ENCODE results near the gene RASSF5.
A peak's percentile ranks its signal among the peaks of the same experiment; 100 is the strongest.

RASSF5 gene

DNA sequence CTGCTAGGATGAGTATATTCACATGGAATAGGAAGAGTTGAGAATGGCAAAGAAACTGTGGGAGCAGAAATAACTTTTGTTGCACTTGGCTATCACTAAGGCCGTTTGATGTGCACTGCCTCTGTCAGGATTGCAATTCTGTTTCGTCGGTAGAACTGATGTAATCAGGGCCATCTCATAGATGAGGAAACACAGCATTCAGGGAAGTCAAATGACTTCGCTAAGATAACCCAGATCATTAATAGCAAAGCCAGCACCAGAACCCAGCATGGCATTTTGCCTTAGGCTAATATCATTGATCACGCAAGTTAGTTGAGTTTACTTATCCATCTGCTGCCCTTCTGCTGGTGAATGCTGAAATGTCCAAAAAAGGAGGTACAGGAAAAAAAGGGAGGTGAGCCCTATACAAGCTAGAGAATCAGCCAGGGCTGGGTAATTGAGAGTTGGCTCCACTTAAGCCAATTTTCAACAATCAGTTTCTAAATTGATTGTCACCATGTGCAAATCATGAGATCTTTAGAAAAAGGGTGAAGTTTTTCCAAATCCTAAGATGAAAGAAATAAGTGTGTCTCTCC lies 7.6 kb downstream of the RASSF5 start:
- in situ Hi-C loops (cut with HindIII; ENCODE audit: low pct_unique_long_range_greater_than_20kb, low sequenced_read_pairs), result no loop called here
- DNase-seq (ENCODE audit: low read depth in 1 of 2, low spot score in 1 of 2), result no peak
- TF ChIP-seq JUND (IDR thresholded peaks at IDR 0.05; ENCODE audit: low read depth), result no peak

DNA sequence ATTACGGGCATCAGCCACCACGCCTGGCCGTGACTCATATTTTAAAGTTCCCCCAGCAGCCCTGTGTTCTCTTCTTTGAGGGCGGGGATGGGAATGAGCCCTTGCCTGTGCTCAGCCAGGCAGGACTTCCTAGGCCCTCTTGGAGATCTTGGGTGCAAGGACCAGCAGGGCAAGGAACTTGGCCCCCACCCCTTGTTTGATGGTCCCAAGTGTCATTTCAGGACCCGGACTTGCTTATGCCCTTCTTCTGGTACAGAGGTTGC lies 9.3 kb downstream of the RASSF5 start:
- DNase-seq (ENCODE audit: low read depth in 1 of 2, low spot score in 1 of 2), result no peak
- no peak for TF ChIP-seq JUND (IDR thresholded peaks at IDR 0.05; ENCODE audit: low read depth)
- in situ Hi-C loops (cut with HindIII; ENCODE audit: low pct_unique_long_range_greater_than_20kb, low sequenced_read_pairs), result no loop called here

DNA sequence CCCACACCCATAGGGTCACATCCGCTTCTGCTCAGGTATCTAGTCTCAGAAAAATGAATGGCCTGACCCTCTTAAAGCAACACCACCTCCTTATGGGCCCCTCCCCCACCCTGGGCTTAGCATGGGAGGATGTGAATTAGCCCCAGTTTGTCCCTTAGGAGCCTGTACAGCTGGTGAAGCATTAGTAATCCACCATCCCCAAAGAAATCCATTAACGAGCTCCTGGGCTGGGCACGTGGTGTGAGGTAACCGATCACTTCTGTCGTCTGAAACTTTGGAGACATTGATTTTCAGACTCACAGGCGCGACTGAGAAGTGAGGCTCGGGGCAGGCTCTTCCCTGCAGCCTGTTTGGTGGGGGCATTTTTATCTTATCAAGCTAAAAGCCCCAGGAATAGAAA lies 10.5 kb downstream of the RASSF5 start:
- no peak for DNase-seq (ENCODE audit: low read depth in 1 of 2, low spot score in 1 of 2)
- no peak for TF ChIP-seq JUND (IDR thresholded peaks at IDR 0.05; ENCODE audit: low read depth)
- in situ Hi-C loops (cut with HindIII; ENCODE audit: low pct_unique_long_range_greater_than_20kb, low sequenced_read_pairs), result no loop called here

DNA sequence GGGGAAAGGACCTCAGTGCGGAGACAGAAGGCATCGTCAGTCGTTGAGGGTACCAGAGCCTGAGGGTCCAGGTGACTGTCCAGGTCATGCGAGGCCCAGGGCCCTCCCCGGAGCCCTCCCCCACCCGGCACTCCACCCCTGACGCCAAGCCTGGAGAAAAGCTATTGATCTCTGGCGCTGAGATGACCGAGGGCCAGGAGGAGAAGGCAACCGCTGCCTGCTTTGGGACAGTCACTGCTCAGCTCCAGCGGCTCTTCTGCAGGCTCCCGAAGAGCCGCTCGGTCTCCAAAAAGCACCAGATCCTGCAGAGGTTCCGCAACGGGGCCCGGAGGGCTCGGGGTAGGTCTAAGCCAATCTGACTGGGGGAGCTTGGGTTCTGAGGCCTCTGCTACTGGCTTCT lies 10.9 kb downstream of the RASSF5 start:
- no peak for TF ChIP-seq JUND (IDR thresholded peaks at IDR 0.05; ENCODE audit: low read depth)
- in situ Hi-C loops (cut with HindIII; ENCODE audit: low pct_unique_long_range_greater_than_20kb, low sequenced_read_pairs), result no loop called here
- no peak for DNase-seq (ENCODE audit: low read depth in 1 of 2, low spot score in 1 of 2)

DNA sequence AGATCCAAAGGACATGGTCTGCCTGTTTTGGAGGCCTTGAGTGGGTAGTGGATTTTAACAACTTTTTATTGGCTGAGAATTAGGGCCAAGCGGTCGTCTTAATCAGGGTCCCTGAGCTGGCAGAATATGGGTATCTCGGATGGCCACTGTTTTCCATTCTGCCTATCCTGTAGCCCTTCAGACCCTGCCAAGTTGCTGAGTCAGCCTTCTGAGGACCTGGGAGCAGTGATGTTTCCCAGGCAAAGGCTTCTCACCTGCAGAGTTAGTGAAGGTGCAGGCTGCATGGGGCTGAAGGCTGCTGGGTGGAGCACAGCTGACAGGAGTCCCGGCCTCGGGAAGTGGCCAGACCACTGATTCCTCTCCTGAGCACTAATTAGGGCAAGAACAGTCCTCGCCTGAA lies 11.4 kb downstream of the RASSF5 start:
- in situ Hi-C loops (cut with HindIII; ENCODE audit: low pct_unique_long_range_greater_than_20kb, low sequenced_read_pairs), result no loop called here
- TF ChIP-seq JUND (IDR thresholded peaks at IDR 0.05; ENCODE audit: low read depth), result no peak
- DNase-seq (ENCODE audit: low read depth in 1 of 2, low spot score in 1 of 2), result no peak

DNA sequence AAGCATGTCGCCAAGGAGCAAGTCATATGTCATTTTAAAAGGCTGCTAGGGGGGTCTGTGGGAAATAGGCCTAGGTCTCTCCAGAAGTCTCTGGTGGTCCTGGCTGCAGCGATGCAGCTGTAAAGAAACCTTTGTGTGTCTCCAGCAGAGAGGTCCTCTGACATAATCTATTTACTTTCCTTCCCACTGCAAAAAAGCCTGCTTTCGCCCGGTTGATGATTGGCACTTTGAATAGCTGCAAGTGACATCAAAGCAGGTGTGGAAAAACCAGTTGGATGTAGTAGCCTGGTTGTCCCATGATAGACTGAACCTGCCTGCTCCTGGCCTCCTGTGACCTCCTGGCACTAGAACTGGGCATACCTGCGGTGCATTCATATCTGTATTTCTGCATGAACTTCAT lies 13.8 kb downstream of the RASSF5 start:
- peak in 1 of 2 experiments; percentile 36 for DNase-seq (ENCODE audit: low read depth in 1 of 2, low spot score in 1 of 2)
- in situ Hi-C loops (cut with HindIII; ENCODE audit: low pct_unique_long_range_greater_than_20kb, low sequenced_read_pairs), result no loop called here
- TF ChIP-seq JUND (IDR thresholded peaks at IDR 0.05; ENCODE audit: low read depth), result no peak

DNA sequence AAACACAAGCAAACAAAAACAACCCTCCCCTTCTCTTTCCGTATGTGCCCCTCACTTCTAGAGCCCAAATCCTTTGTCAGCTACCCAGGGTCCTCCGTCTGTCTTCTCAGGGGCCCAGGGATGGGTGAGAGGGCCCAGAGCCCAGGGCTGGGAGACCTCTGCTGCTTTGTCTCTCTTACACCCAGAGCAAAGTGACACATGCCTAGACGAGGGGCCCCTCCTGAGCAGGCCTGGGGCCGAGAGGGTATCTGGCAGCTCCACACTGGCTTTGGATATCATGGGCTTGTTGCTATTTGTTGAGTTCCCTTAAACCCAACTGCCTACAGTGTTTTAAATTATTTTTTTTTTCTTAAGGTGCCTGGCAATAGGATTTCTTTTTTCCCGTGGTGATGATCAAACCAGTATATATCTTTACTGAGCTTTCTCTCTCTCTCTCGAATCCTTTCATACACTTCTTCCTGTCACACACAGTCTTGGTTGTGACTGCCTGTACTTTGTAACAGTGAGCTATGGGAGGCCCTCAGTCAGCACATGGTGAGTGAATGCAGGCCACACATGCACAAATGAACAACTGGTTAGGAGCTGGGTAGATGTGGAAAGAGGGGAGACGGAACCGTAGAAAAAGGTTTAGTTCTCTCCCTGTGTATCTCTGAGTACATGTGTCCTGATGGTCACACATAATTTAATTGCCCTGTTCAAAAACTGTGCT lies 14.5 kb downstream of the RASSF5 start:
- TF ChIP-seq JUND (IDR thresholded peaks at IDR 0.05; ENCODE audit: low read depth), result no peak
- no peak for DNase-seq (ENCODE audit: low read depth in 1 of 2, low spot score in 1 of 2)
- in situ Hi-C loops (cut with HindIII; ENCODE audit: low pct_unique_long_range_greater_than_20kb, low sequenced_read_pairs), result no loop called here

DNA sequence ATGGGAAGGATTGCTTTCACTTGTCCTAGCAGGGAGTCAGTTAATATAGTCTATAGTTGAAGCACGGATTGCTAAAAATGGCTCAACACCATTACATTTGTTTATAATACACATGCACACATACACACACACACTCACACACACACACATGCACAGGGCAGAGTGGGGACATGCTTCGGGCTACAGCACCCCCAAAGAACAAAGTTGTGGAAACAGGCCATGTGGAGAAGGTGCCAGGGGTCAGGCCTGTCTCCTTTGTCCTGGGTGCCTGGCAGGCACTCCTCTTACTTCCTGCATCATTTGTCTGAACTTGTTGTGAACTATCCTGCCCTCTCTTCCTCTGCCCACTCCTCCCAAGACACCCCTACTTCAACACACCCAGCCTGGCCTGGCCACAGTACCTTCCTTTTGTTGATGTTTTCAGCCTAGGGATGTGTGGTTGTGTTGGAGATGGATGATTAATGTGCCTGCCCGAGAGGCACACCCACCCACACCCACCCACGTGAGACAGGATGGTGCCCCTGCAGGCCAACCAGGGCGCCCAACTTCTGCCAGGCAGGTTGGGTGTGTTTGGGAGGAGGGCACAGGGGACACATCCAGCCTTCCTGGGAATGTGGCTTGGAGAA lies 17.5 kb downstream of the RASSF5 start:
- DNase-seq (ENCODE audit: low read depth in 1 of 2, low spot score in 1 of 2), result no peak
- in situ Hi-C loops (cut with HindIII; ENCODE audit: low pct_unique_long_range_greater_than_20kb, low sequenced_read_pairs), result no loop called here
- TF ChIP-seq JUND (IDR thresholded peaks at IDR 0.05; ENCODE audit: low read depth), result no peak

DNA sequence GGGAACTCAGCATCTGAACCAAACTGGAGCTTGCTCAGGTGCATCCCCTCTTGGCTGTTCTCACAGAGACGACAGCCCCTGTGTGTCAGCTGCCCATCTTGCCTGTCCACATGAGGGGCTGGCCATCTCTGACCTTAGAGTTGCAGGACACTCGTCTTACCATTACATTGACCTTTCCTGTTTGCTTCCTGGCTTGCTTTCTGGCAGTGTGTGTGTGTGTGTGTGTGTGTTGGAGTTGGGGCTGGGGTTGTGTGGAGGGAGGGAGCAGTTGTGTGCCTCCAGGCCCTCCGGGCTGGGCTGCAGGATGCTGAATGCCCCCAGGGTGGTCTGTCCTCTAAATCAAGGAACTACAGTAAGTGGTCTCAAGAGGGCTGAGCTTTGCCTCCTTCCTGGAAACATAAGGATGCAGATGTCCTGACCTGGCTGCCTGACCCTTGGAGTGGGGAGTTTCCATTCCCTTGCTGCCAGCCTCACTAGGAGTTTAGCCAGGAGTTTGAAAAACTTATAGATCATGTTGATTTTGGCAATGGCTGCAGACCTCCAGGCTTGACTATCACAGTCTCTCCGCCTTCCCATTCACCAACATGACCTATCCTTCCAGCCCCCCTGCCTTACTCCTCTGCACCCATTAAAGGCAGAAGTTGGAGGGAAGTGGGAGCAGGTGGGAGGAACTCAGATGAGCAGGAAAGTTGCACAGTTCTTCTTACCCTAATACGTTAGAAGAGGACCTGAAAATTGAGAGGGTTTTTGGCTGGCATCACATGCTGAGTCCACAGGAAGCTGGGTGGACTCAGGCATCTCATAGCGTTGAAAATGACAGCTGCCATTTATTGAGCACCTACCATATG lies 19.0 kb downstream of the RASSF5 start:
- no peak for TF ChIP-seq JUND (IDR thresholded peaks at IDR 0.05; ENCODE audit: low read depth)
- no peak for DNase-seq (ENCODE audit: low read depth in 1 of 2, low spot score in 1 of 2)
- in situ Hi-C loops (cut with HindIII; ENCODE audit: low pct_unique_long_range_greater_than_20kb, low sequenced_read_pairs), result no loop called here

DNA sequence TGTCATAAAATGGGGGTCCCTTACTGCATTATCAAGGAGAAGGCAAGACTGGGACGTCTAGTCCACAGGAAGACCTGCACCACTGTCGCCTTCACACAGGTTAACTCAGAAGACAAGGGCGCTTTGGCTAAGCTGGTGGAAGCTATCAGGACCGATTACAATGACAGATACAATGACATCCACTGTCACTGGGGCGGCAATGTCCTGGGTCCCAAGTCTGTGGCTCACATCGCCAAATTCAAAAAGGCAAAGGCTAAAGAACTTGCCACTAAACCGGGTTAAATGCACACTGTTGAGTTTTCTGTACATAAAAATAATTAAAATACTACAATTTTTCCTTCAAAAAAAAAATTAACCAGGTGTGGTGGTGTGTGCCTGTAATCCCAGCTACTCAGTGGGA lies 22.1 kb downstream of the RASSF5 start:
- no peak for DNase-seq (ENCODE audit: low read depth in 1 of 2, low spot score in 1 of 2)
- in situ Hi-C loops (cut with HindIII; ENCODE audit: low pct_unique_long_range_greater_than_20kb, low sequenced_read_pairs), result no loop called here
- no peak for TF ChIP-seq JUND (IDR thresholded peaks at IDR 0.05; ENCODE audit: low read depth)

DNA sequence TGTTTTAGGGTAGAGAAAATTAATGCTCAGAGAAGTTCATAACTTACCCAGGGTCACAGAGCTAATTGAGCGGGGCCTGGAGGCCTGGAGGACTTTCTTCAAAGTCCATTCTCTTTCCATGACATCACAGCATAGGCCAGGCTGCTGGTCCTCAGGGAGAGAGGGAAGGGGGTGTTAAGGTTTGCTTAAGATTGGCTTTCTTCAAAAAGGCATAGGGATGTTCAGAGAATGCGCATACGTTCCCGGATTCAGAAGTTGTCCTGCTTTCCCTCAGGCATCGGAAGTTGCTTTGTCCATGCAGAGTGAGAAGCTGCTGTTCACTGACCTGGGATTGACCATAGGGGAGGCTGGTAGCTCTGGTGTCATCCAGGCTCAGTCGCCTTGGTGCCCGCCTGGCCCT lies 25.0 kb downstream of the RASSF5 start:
- no peak for TF ChIP-seq JUND (IDR thresholded peaks at IDR 0.05; ENCODE audit: low read depth)
- in situ Hi-C loops (cut with HindIII; ENCODE audit: low pct_unique_long_range_greater_than_20kb, low sequenced_read_pairs), result no loop called here
- no peak for DNase-seq (ENCODE audit: low read depth in 1 of 2, low spot score in 1 of 2)

DNA sequence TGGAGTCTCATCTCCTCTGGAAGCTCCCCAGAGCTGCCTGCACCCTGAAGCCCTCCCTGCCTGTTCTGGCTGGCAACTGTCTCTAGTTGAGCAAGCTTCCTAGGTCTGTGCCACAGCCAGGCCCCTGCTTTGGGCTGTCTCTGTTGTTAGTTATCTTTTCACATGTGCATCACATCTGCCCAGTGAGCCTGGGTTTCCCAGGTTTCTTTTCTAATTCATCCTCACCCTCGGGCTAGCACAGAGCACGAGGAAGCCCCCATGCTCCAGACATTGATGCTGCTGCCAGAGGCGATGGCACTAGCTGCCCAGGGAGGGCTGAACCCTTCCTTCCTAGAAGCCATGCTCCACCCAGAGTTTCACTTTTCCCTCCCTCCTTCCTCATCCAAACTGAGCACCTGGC lies 27.2 kb downstream of the RASSF5 start:
- no peak for DNase-seq (ENCODE audit: low read depth in 1 of 2, low spot score in 1 of 2)
- TF ChIP-seq JUND (IDR thresholded peaks at IDR 0.05; ENCODE audit: low read depth), result no peak
- in situ Hi-C loops (cut with HindIII; ENCODE audit: low pct_unique_long_range_greater_than_20kb, low sequenced_read_pairs), result no loop called here

DNA sequence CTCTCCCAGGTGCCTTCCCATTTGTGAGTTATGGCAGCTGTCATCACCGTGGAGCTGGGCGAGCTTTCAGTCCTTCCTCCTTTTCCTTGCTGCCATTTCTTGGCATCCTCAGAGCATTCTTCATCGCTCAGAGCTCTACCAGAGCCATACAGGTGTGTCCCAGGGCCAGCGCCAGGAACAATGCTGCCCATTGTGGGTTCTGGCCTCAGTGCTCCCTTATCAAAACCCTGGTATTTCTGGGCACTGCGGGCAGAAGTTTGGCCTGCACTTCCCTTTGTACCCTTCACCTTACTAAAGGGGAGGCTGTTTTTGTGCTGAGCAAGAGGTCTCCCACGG lies 28.5 kb downstream of the RASSF5 start:
- no peak for DNase-seq (ENCODE audit: low read depth in 1 of 2, low spot score in 1 of 2)
- in situ Hi-C loops (cut with HindIII; ENCODE audit: low pct_unique_long_range_greater_than_20kb, low sequenced_read_pairs), result no loop called here
- TF ChIP-seq JUND (IDR thresholded peaks at IDR 0.05; ENCODE audit: low read depth), result no peak

All from T47D (cell line).